Left ventricle myocardium inferior (tissue), 1 donor: ENCODE results near the gene PCAT7. TPM values are rescaled to one million over a fixed set of nuclear protein-coding genes. Genes with fewer than 3 reads are reported as not detected.

ENCODE experiments used
- DNase-seq: peaks from one replicate; pipeline ENCODE4 v3.0.0-alpha.2; 2020
- H3K27ac ChIP-seq: fragments of 200-600 bp; replicated peaks from 2 replicates; pipeline ENCODE4 v1.8.0; 2021
- H3K27me3 ChIP-seq: fragments of 200-600 bp; 2 replicates; pipeline ENCODE4 v1.8.0; 2021; ENCODE audit warnings: low read depth
- H3K36me3 ChIP-seq: fragments of 200-600 bp; 2 replicates; pipeline ENCODE4 v1.8.0; 2021
- H3K4me1 ChIP-seq: fragments of 200-600 bp; 2 replicates; pipeline ENCODE4 v1.8.0; 2021
- H3K4me3 ChIP-seq: fragments of 200-600 bp; 2 replicates; pipeline ENCODE4 v1.8.0; 2021; ENCODE audit warnings: mild to moderate bottlenecking, moderate library complexity
- H3K9me3 ChIP-seq: fragments of 200-600 bp; replicated peaks from 2 replicates; pipeline ENCODE4 v1.8.0; 2021
- intact Hi-C: fragments of 100-400 bp; cut with micrococcal nuclease; formaldehyde crosslinking; loops from one replicate; pipeline ENCODE4 v1.11.0; 2022
- total RNA-seq: library from RNA; stranded (reverse); fragmentation: NEBNext Ultra II Directional; extraction: Animal tissue kit (Norgen Biotek cat#: 25700); gene quantifications from one replicate; pipeline ENCODE4 v1.2.1, GENCODE V29; 2021
- TF ChIP-seq, protein P1 (sequence below): fragments of 200-600 bp; IDR thresholded peaks from 2 replicates; pipeline ENCODE4 v1.8.0; 2021; ENCODE audit warnings: antibody characterized with exemption, mild to moderate bottlenecking, borderline replicate concordance
- donor health status: DM: no; HTN: yes; CAD: no; lungs with severe emphysema.

PCAT7 gene
- total RNA-seq, 1 donor from 2014 or later, result not detected

DNA sequence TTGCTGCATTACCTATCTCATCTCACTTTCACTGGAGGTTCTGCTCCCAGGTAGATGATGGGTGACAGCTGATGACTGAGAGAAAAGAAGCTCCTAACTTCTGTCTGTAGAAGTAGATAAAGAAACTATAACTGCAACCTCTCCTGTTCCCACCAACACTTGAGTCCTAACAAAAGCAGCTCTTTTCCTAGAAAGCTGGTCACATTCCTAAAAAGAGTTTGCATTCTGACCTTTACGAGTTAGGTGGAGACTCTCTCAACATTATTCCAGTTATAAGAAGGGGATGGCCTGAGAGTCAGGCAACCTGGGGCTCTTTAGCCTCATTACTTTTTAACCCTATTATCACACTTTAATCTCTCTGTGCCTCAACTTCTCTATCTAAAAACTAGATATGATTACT lies 8.9 kb upstream of the PCAT7 start:
- Histone ChIP-seq H3K27me3 (peaks cover 22% of the 10 kb centered on the region), H3K27ac (no peak overlapping the region), H3K9me3 (no peaks in the 10 kb centered on the region), H3K4me3 (no peak overlapping the region), H3K36me3 (no peaks in the 10 kb centered on the region), H3K4me1 (no peaks in the 10 kb centered on the region)
- intact Hi-C loops, result no loop called here
- DNase-seq, result no peak
- TF ChIP-seq, protein P1, sequence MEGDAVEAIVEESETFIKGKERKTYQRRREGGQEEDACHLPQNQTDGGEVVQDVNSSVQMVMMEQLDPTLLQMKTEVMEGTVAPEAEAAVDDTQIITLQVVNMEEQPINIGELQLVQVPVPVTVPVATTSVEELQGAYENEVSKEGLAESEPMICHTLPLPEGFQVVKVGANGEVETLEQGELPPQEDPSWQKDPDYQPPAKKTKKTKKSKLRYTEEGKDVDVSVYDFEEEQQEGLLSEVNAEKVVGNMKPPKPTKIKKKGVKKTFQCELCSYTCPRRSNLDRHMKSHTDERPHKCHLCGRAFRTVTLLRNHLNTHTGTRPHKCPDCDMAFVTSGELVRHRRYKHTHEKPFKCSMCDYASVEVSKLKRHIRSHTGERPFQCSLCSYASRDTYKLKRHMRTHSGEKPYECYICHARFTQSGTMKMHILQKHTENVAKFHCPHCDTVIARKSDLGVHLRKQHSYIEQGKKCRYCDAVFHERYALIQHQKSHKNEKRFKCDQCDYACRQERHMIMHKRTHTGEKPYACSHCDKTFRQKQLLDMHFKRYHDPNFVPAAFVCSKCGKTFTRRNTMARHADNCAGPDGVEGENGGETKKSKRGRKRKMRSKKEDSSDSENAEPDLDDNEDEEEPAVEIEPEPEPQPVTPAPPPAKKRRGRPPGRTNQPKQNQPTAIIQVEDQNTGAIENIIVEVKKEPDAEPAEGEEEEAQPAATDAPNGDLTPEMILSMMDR, result no peak

DNA sequence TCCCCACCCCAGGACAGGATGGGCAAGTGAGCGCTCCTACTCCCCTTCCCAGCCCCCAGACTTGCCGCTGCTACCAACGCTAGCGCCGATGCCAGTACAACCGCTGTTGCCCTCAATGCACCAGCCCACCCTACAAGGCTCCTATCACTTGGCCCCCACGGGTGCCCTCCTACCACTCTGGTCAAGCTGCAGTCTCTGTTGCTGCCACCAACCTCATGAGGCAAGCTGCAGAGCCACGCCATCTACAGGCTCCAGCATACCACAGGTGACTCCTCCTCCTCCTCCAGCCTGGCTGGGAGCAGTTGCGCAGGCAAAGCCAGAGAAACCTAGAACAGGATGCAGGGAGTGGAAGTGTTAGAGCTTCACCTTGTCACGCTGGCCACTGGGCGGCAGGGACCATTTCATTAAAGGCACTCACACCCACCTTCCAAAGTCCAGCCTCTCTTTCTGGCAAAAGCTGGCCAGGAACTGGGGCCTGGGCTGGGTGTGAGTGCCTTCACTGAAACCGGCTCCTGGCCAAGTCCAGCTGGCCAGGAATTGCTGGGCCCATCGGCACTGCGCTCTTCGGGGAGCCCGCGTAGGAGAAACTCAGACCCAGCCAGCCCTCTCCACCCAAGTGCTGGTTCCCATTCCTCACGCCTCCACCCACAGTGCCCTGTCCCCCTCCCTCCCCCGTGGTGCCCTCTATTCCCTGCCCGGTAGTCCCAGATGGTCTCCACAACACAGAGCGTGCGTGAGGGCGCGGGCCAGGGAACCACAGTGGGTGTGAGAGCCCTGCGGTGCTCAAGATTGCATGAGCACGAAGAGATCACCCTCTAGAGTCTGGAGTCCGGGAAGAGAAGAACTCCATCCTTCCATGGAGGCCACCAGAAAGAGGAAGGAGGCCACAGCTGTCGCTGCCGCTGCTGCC lies 1.6 kb upstream of the PCAT7 start:
- Histone ChIP-seq H3K4me3 (no peak overlapping the region), H3K27ac (no peak overlapping the region), H3K9me3 (no peaks in the 10 kb centered on the region), H3K4me1 (no peaks in the 10 kb centered on the region), H3K36me3 (no peaks in the 10 kb centered on the region), H3K27me3 (no peaks in the 10 kb centered on the region)
- TF ChIP-seq, protein P1, result no peak
- DNase-seq, result no peak
- intact Hi-C loops, result no loop called here

DNA sequence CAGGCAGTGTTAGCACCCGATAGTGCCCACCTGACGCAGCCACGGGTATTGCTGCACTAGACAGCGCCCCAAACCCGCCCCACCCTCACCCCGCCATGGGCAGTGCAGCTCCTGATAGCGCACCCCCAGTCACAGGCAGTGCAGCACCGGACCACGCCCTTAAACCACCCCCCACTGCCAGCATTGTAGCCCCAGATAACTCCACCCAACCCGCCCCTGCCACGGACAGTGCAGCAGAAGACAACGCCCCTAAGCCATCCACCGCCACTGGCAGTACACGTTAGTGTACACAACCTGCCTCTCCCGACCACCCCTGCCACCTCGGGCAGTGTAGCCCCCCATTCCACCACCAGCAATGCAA lies 825 bp upstream of the PCAT7 start:
- no peak overlapping the region for H3K27ac ChIP-seq
- no peaks in the 10 kb centered on the region for H3K9me3 ChIP-seq
- H3K27me3 ChIP-seq, result peaks cover 6% of the 10 kb centered on the region
- intact Hi-C loops, result no loop called here
- no peak for DNase-seq
- H3K4me1 ChIP-seq, result no peaks in the 10 kb centered on the region
- H3K36me3 ChIP-seq, result no peaks in the 10 kb centered on the region
- TF ChIP-seq, protein P1, result no peak
- H3K4me3 ChIP-seq, result no peak overlapping the region

DNA sequence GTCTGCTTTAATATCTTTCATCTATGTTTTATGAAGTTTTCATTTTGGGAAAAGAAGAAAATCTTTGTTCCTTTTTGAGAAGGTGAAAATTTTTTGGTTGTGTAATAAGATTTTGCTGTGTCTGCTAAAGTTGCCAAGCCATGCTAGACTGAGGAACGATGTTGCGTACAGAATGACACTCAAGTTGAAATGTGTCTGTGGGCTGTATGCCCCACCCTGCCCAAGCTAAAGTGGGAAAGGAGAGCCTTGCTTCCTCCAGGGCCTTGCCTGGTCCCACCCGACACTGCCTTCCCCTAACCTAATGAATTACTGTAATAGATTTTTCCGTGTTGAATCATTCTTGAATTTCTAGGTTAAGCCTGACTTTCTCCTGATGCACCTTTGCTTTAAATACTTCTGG lies 2.5 kb downstream of the PCAT7 start:
- intact Hi-C loops, result no loop called here
- H3K27ac ChIP-seq, result no peak overlapping the region
- no peaks in the 10 kb centered on the region for H3K9me3 ChIP-seq
- TF ChIP-seq, protein P1, result no peak
- no peak overlapping the region for H3K4me3 ChIP-seq
- no peaks in the 10 kb centered on the region for H3K4me1 ChIP-seq
- peaks cover 8% of the 10 kb centered on the region for H3K27me3 ChIP-seq
- DNase-seq, result no peak
- no peaks in the 10 kb centered on the region for H3K36me3 ChIP-seq

DNA sequence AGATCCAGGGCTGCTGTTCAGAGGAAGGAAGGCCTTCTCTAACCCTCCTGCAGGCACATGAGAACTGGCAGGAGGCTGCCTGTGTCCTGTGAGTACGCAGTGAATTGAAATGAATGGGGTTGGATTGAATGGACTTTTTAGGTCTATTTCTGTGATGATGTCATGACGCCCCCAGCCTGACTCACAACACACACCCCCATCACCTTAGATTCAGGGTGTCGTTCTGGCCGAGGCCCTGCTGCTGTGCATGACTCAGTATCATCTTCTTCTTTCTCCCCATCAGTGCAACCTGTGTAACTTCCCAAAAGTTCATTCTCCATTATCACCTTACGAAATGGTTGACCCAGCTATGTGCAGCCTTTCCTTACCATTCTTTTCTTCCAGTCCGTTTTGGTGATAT lies 5.4 kb downstream of the PCAT7 start:
- no peaks in the 10 kb centered on the region for H3K36me3 ChIP-seq
- TF ChIP-seq, protein P1, result no peak
- no peak overlapping the region for H3K27ac ChIP-seq
- no peak for DNase-seq
- H3K4me1 ChIP-seq, result no peaks in the 10 kb centered on the region
- H3K4me3 ChIP-seq, result no peak overlapping the region
- intact Hi-C loops, result no loop called here
- peaks cover 8% of the 10 kb centered on the region for H3K27me3 ChIP-seq
- H3K9me3 ChIP-seq, result peaks cover 3% of the 10 kb centered on the region
